Peyer's patch (tissue), 4 donors: ENCODE measurements around the gene CTSW.
A peak's percentile ranks its signal among the peaks of the same experiment; 100 is the strongest.

Source experiments
- POLR2A ChIP-seq, 2 donors: fragments of 450-650 bp; IDR thresholded peaks; one replicate each; pipeline ENCODE4 v1.5.1; 2017; ENCODE audit warnings: antibody characterized with exemption in 2 of 2, mild to moderate bottlenecking in 2 of 2, moderate library complexity in 2 of 2
- TF ChIP-seq, protein P1 (sequence below), 6 experiments: fragments of 450-650 bp in 4 of 6; fragments of 200-600 bp in 2 of 6; sonication (generic) in 1 of 6; IDR thresholded peaks; one replicate each; pipeline ENCODE4 v1.5.1; 2017 to 2019; ENCODE audit warnings: antibody characterized with exemption in 6 of 6, mild to moderate bottlenecking in 3 of 6, moderate library complexity in 1 of 6

- TF ChIP-seq, protein P1, sequence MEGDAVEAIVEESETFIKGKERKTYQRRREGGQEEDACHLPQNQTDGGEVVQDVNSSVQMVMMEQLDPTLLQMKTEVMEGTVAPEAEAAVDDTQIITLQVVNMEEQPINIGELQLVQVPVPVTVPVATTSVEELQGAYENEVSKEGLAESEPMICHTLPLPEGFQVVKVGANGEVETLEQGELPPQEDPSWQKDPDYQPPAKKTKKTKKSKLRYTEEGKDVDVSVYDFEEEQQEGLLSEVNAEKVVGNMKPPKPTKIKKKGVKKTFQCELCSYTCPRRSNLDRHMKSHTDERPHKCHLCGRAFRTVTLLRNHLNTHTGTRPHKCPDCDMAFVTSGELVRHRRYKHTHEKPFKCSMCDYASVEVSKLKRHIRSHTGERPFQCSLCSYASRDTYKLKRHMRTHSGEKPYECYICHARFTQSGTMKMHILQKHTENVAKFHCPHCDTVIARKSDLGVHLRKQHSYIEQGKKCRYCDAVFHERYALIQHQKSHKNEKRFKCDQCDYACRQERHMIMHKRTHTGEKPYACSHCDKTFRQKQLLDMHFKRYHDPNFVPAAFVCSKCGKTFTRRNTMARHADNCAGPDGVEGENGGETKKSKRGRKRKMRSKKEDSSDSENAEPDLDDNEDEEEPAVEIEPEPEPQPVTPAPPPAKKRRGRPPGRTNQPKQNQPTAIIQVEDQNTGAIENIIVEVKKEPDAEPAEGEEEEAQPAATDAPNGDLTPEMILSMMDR (IDR thresholded peaks at IDR 0.05): no peak
- peak; percentile 56 to 60 for TF ChIP-seq POLR2A (IDR thresholded peaks at IDR 0.05)
Observed at GRCh38 chr11:65900125-65900898, 20.7 kb downstream of the CTSW start, which contains the start of gene FOSL1.
